ENCODE results near the gene NOP56. TPM values are rescaled to one million over a fixed set of nuclear protein-coding genes. Genes with fewer than 3 reads are reported as not detected.

The NOP56 gene
- total and polyA plus RNA-seq, 9 donors = 62.0 to 207 (median 134) TPM

DNA sequence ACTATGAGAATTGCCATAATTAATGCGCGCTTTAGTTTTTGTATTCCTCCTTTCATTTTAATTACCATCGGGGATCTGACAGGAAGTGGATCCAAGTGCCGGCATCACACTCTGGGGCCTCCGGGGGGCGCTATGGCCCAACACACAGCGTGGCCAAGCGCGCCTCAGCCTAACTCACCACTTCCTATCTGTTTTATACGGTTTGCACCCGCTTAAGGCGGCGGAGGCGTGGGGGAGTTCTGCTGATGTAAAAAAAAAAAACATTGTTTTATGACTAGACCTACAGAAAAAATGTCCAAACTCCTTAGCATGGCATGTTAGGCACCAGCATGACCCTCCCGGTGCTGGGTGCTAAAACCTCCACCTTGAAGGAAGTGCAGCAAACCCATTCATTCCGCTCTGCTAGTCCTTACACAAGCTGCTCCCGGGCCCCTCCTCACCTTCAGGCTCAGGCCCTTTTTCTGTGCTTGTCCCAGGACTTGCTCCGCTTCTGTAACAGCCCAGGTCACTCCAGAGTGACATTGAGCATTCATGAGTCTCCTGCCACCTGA is 35.7 kb downstream of the NOP56 start:
- 20 to 27% (median 21%) methylated on average over 18 of the region's 18 CpGs for WGBS, 3 donors
- peak; percentile 49 to 82 (median 61) for DNase-seq
- no peaks in the 10 kb centered on the region for H3K27me3 ChIP-seq
- TF ChIP-seq, protein P1, sequence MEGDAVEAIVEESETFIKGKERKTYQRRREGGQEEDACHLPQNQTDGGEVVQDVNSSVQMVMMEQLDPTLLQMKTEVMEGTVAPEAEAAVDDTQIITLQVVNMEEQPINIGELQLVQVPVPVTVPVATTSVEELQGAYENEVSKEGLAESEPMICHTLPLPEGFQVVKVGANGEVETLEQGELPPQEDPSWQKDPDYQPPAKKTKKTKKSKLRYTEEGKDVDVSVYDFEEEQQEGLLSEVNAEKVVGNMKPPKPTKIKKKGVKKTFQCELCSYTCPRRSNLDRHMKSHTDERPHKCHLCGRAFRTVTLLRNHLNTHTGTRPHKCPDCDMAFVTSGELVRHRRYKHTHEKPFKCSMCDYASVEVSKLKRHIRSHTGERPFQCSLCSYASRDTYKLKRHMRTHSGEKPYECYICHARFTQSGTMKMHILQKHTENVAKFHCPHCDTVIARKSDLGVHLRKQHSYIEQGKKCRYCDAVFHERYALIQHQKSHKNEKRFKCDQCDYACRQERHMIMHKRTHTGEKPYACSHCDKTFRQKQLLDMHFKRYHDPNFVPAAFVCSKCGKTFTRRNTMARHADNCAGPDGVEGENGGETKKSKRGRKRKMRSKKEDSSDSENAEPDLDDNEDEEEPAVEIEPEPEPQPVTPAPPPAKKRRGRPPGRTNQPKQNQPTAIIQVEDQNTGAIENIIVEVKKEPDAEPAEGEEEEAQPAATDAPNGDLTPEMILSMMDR (IDR thresholded peaks at IDR 0.05) = peak; percentile 34 to 52 (median 40)
- TF ChIP-seq POLR2A (IDR thresholded peaks at IDR 0.05) (no peak), EP300 (IDR thresholded peaks at IDR 0.05) (no peak)
- no peak overlapping the region for H3K27ac ChIP-seq
- H3K9me3 ChIP-seq = no peaks in the 10 kb centered on the region
- H3K4me3 ChIP-seq = no peak overlapping the region
- H3K4me1 ChIP-seq (ENCODE audit: insufficient read depth) = no peaks in the 10 kb centered on the region
- intact Hi-C loops (cut with DNase I) = no loop called here
- no peaks in the 10 kb centered on the region for H3K36me3 ChIP-seq

DNA sequence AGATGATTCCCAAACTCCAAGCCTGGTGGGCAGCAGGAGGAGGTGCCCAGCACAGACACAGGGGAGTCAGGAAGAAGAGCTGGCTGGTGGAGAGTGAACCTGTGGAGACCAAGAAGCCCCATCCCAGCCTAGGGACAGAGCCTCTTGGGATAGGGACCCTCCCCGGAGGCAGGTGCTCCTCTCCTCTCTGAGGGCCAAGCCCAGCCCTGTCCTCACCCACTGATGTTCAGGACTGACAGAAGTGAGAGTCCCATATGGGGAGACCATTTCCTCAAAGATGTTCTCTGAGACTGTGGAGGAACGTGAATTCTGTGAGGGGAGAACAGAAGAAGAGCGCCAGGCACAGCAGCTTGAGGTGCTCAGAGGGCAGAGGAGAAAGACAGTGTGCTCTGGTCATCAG is 37.8 kb downstream of the NOP56 start:
- DNase-seq = no peak
- no peaks in the 10 kb centered on the region for H3K36me3 ChIP-seq
- WGBS, 3 donors = 82 to 88% (median 83%) methylated on average over 3 of the region's 3 CpGs
- no peaks in the 10 kb centered on the region for H3K9me3 ChIP-seq
- H3K4me1 ChIP-seq (ENCODE audit: insufficient read depth) = no peaks in the 10 kb centered on the region
- no peak overlapping the region for H3K27ac ChIP-seq
- H3K27me3 ChIP-seq = no peaks in the 10 kb centered on the region
- H3K4me3 ChIP-seq = no peak overlapping the region
- intact Hi-C loops (cut with DNase I) = loop anchor here in 2 of 4 donors (5.0 to 10.0 kb wide), 4 partner anchors 38 to 165 kb away; partner anchors contain the start of genes NOP56 (in 1 of the 2), PCED1A (in 1 of the 2) and VPS16 (in 1 of the 2)
- TF ChIP-seq, protein P1 (IDR thresholded peaks at IDR 0.05) = no peak
- TF ChIP-seq POLR2A (IDR thresholded peaks at IDR 0.05) (no peak), EP300 (IDR thresholded peaks at IDR 0.05) (no peak)

DNA sequence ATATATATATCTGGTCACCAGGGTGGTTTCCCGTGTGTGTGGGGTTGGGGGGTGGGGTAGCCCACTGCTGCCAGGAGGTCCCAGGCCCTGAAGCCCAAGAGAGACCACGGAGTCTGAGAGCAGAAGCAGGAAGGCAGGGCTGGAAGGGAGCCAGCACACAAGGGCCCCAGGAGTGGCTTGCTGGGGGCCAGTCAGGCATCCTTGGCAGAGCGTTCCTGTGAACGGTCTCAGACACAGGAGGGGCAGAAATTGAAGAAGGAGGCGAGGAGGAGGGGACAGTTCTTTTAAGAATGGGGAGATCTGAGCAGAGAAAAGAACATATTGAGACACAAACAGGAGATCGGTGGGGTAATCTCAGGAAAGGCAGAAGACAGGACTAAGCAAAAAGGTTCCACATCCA is 38.3 kb downstream of the NOP56 start:
- Histone ChIP-seq H3K4me1 (ENCODE audit: insufficient read depth) (no peaks in the 10 kb centered on the region), H3K4me3 (no peak overlapping the region), H3K27ac (peak overlapping the region in 1 of 2 donors; percentile 100), H3K9me3 (no peaks in the 10 kb centered on the region), H3K27me3 (no peaks in the 10 kb centered on the region), H3K36me3 (no peaks in the 10 kb centered on the region)
- intact Hi-C loops (cut with DNase I) = loop anchor here in 2 of 4 donors (5.0 to 10.0 kb wide), 4 partner anchors 38 to 164 kb away; partner anchors contain the start of genes NOP56 (in 1 of the 2), PCED1A (in 1 of the 2) and VPS16 (in 1 of the 2)
- TF ChIP-seq, protein P1 (IDR thresholded peaks at IDR 0.05) = no peak
- TF ChIP-seq POLR2A (IDR thresholded peaks at IDR 0.05) (no peak), EP300 (IDR thresholded peaks at IDR 0.05) (no peak)
- 83 to 86% (median 86%) methylated on average over 6 of the region's 6 CpGs for WGBS, 3 donors
- peak in 3 of 5 donors; percentile 37 to 53 (median 44) for DNase-seq

DNA sequence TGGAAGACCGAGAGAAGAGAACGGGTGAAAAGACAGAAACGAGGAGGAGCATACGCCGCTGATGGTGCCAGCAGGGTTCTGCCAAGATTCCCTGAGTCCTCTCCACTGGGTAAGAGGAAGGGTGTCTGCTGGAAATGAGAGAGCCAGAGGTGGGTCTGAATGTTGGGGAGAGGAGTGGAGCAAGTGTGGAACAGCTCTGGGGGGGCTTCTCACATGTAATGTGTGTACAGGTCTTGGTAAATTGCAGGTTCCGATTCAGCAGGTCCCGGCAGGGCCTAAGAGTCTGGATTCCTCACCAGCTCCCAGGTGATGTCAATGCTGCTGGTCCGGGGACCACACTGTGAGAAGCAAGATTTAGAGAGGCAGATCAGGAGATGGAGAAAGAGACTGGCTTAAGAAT is 38.7 kb downstream of the NOP56 start:
- Histone ChIP-seq H3K36me3 (no peaks in the 10 kb centered on the region), H3K4me1 (ENCODE audit: insufficient read depth) (no peaks in the 10 kb centered on the region), H3K27me3 (no peaks in the 10 kb centered on the region), H3K27ac (peak overlapping the region; percentile 100), H3K4me3 (no peak overlapping the region), H3K9me3 (no peaks in the 10 kb centered on the region)
- no peak for DNase-seq
- TF ChIP-seq POLR2A (IDR thresholded peaks at IDR 0.05) (no peak), EP300 (IDR thresholded peaks at IDR 0.05) (no peak)
- TF ChIP-seq, protein P1 (IDR thresholded peaks at IDR 0.05) = no peak
- intact Hi-C loops (cut with DNase I) = loop anchor here in 2 of 4 donors (5.0 to 10.0 kb wide), 4 partner anchors 39 to 164 kb away; partner anchors contain the start of genes NOP56 (in 1 of the 2), PCED1A (in 1 of the 2) and VPS16 (in 1 of the 2)
- 79 to 83% (median 81%) methylated on average over 8 of the region's 8 CpGs for WGBS, 3 donors
